CMK (cell line): Measurements from ENCODE around the gene IGSF8.
A peak's percentile ranks its signal among the peaks of the same experiment; 100 is the strongest.

Experiments used
- DNase-seq: peaks from one replicate; pipeline ENCODE4 v3.0.0-alpha.2; 2010; ENCODE audit warnings: low read depth

The IGSF8 gene

GRCh38 chr1:160087118-160087662 is 11.2 kb downstream of the IGSF8 start:
- DNase-seq: no peak

GRCh38 chr1:160086456-160086892 is 11.9 kb downstream of the IGSF8 start:
- DNase-seq: no peak

- DNase-seq: peak; percentile 65
Measured at GRCh38 chr1:160085686-160086455, 12.5 kb downstream of the IGSF8 start.

GRCh38 chr1:160084771-160085321 is 13.6 kb downstream of the IGSF8 start:
- no peak for DNase-seq

- no peak for DNase-seq
Measured at GRCh38 chr1:160083968-160084770, 14.2 kb downstream of the IGSF8 start.

- DNase-seq: no peak
Measured at GRCh38 chr1:160082926-160083325, 15.5 kb downstream of the IGSF8 start.

GRCh38 chr1:160082487-160082886 is 15.9 kb downstream of the IGSF8 start:
- DNase-seq: no peak

- DNase-seq: no peak
Measured at GRCh38 chr1:160081261-160081936, 17.0 kb downstream of the IGSF8 start, which contains the start of gene KCNJ9. KCNJ9 (plus strand) TSS chr1:160081538; CDS start chr1:160084031, 2,493 bp downstream.

- no peak for DNase-seq
Measured at GRCh38 chr1:160080381-160081100, 17.9 kb downstream of the IGSF8 start.

- no peak for DNase-seq
Measured at GRCh38 chr1:160079448-160079847, 19.0 kb downstream of the IGSF8 start.

GRCh38 chr1:160078512-160079195 is 19.8 kb downstream of the IGSF8 start:
- no peak for DNase-seq

- no peak for DNase-seq
Measured at GRCh38 chr1:160077486-160077885, 20.9 kb downstream of the IGSF8 start.

GRCh38 chr1:160076295-160076694 is 22.1 kb downstream of the IGSF8 start:
- no peak for DNase-seq

GRCh38 chr1:160075836-160076235 is 22.6 kb downstream of the IGSF8 start:
- no peak for DNase-seq

GRCh38 chr1:160074865-160075264 is 23.6 kb downstream of the IGSF8 start:
- DNase-seq: no peak

- no peak for DNase-seq
Measured at GRCh38 chr1:160071289-160071688, 27.1 kb downstream of the IGSF8 start.

- no peak for DNase-seq
Measured at GRCh38 chr1:160070243-160071163, 27.9 kb downstream of the IGSF8 start.

GRCh38 chr1:160069460-160070231 is 28.8 kb downstream of the IGSF8 start, which contains the start of gene KCNJ10:
KCNJ10 (minus strand) TSS chr1:160070160; CDS start chr1:160042532, 27,628 bp downstream.
- no peak for DNase-seq

- no peak for DNase-seq
Measured at GRCh38 chr1:160068225-160068624, 30.2 kb downstream of the IGSF8 start.
